SU-DHL-6 (cell line): ENCODE data around the gene MFSD2A.

Experiments
- H2AFZ ChIP-seq: fragments of 200-600 bp; sonication (generic); 2 replicates; pipeline ENCODE4 v1.6.1; 2014; ENCODE audit warnings: low read depth, mild to moderate bottlenecking, moderate library complexity, mixed read lengths, antibody characterized with exemption, low read length; ENCODE audit not compliant: severe bottlenecking
- H3F3A ChIP-seq: fragments of 200-600 bp; shearing (Covaris generic); 2 replicates; pipeline ENCODE4 v1.6.0; 2016; ENCODE audit warnings: antibody characterized with exemption, mild to moderate bottlenecking; ENCODE audit not compliant: insufficient read depth
- H3K27ac ChIP-seq: fragments of 200-600 bp; sonication (generic); 2 replicates; pipeline ENCODE4 v1.5.1; 2016; ENCODE audit warnings: low read depth, mild to moderate bottlenecking, low read length, moderate library complexity, mixed read lengths
- H3K27me3 ChIP-seq: fragments of 200-600 bp; sonication (generic), shearing (Covaris generic); 2 replicates; pipeline ENCODE4 v1.6.0; 2014; ENCODE audit warnings: mild to moderate bottlenecking, low read length
- H3K36me3 ChIP-seq: fragments of 200-600 bp; sonication (generic); 2 replicates; pipeline ENCODE4 v1.6.1; 2014; ENCODE audit warnings: mild to moderate bottlenecking, low read length, mixed read lengths
- H3K4me2 ChIP-seq: fragments of 300-600, 200-600 bp; shearing (Covaris generic), sonication (generic); 2 replicates; pipeline ENCODE4 v1.6.0; 2014; ENCODE audit warnings: low read length, low read depth, mild to moderate bottlenecking; ENCODE audit not compliant: poor library complexity, severe bottlenecking
- H3K4me3 ChIP-seq: fragments of 200-600 bp; sonication (generic); 2 replicates; pipeline ENCODE4 v1.5.1; 2014; ENCODE audit warnings: antibody characterized with exemption, low read length, mild to moderate bottlenecking, mixed read lengths; ENCODE audit not compliant: insufficient read depth, poor library complexity, severe bottlenecking
- H3K79me2 ChIP-seq: fragments of 200-600 bp; sonication (generic); 2 replicates; pipeline ENCODE4 v1.6.1; 2014; ENCODE audit warnings: mild to moderate bottlenecking, low read length, moderate library complexity; ENCODE audit not compliant: insufficient read depth
- H3K9ac ChIP-seq: fragments of 200-600 bp; sonication (generic); 2 replicates; pipeline ENCODE4 v1.7.0; 2014; ENCODE audit warnings: mild to moderate bottlenecking, low read length
- H3K9me2 ChIP-seq: fragments of 200-600 bp; sonication (generic); replicated peaks from 2 replicates; pipeline ENCODE4 v1.6.1; 2014; ENCODE audit warnings: low read length; ENCODE audit not compliant: insufficient read depth
- H3K9me3 ChIP-seq: fragments of 200-600 bp; sonication (generic); 2 replicates; pipeline ENCODE4 v1.6.1; 2014; ENCODE audit warnings: low read length, mixed read lengths; ENCODE audit not compliant: insufficient read depth
- H4K20me1 ChIP-seq: fragments of 200-600 bp; sonication (generic); 2 replicates; pipeline ENCODE4 v1.6.1; 2014; ENCODE audit warnings: low read depth, mild to moderate bottlenecking, antibody characterized with exemption, low read length, moderate library complexity, mixed read lengths
- CTCF ChIP-seq: fragments of 200-600 bp; sonication (generic); IDR thresholded peaks from one replicate; pipeline ENCODE4 v1.5.1; 2017; ENCODE audit warnings: antibody characterized with exemption, mild to moderate bottlenecking, low read length, moderate library complexity; ENCODE audit not compliant: insufficient read depth, poor library complexity, severe bottlenecking
- EZH2phosphoT487 ChIP-seq: fragments of 200-600 bp; sonication (generic), shearing (Covaris generic); conservative IDR thresholded peaks from 2 replicates; pipeline ENCODE4 v1.6.1; 2018; ENCODE audit warnings: mild to moderate bottlenecking, antibody characterized with exemption, low read length, moderate library complexity, mixed read lengths

The MFSD2A gene

GRCh38 chr1:39954870-39955546 is at the start of gene MFSD2A:
Gene MFSD2A, plus strand, starts transcription at chr1:39955145. Its CDS starts 148 bp downstream, at chr1:39955293.
- Histone ChIP-seq H3K27me3 (no peaks in the 10 kb centered on the region), H3K27ac (peak within 1 kb of the TSS; percentile 37), H3K79me2 (peaks cover 11% of the 10 kb centered on the region), H3F3A (peaks cover 16% of the 10 kb centered on the region), H3K4me3 (peak within 1 kb of the TSS; percentile 90), H3K9ac (peak within 1 kb of the TSS; percentile 79), H3K36me3 (no peaks in the 10 kb centered on the region), H3K9me3 (no peaks in the 10 kb centered on the region), H3K9me2 (no peaks in the 10 kb centered on the region), H4K20me1 (no peaks in the 10 kb centered on the region), H2AFZ (peak within 1 kb of the TSS; percentile 81), H3K4me2 (peak within 1 kb of the TSS; percentile 91)
- TF ChIP-seq CTCF (no peak), EZH2phosphoT487 (no peak)

GRCh38 chr1:39905172-39905571 is 49.8 kb upstream of the MFSD2A start:
- no peak overlapping the region for H3K4me2 ChIP-seq
- H3K9ac ChIP-seq: no peak overlapping the region
- H3F3A ChIP-seq: peaks cover under 1% of the 10 kb centered on the region; the same call in 1 of the 2 replicates
- no peak overlapping the region for H2AFZ ChIP-seq
- H3K27ac ChIP-seq: no peak overlapping the region
- no peak overlapping the region for H3K4me3 ChIP-seq
- no peaks in the 10 kb centered on the region for H3K9me2 ChIP-seq
- H4K20me1 ChIP-seq: no peaks in the 10 kb centered on the region
- H3K27me3 ChIP-seq: no peaks in the 10 kb centered on the region
- H3K79me2 ChIP-seq: no peaks in the 10 kb centered on the region
- TF ChIP-seq EZH2phosphoT487 (no peak), CTCF (no peak)
- H3K9me3 ChIP-seq: peaks cover 8% of the 10 kb centered on the region
- H3K36me3 ChIP-seq: no peaks in the 10 kb centered on the region

GRCh38 chr1:39907528-39908453 is 47.2 kb upstream of the MFSD2A start:
- no peaks in the 10 kb centered on the region for H3F3A ChIP-seq
- H3K79me2 ChIP-seq: no peaks in the 10 kb centered on the region
- no peak overlapping the region for H2AFZ ChIP-seq
- H3K4me2 ChIP-seq: no peak overlapping the region
- no peak overlapping the region for H3K4me3 ChIP-seq
- H3K9ac ChIP-seq: no peak overlapping the region
- no peaks in the 10 kb centered on the region for H3K36me3 ChIP-seq
- no peak for TF ChIP-seq CTCF
- no peak for TF ChIP-seq EZH2phosphoT487
- no peaks in the 10 kb centered on the region for H3K9me2 ChIP-seq
- no peaks in the 10 kb centered on the region for H3K27me3 ChIP-seq
- peaks cover 8% of the 10 kb centered on the region for H3K9me3 ChIP-seq
- H4K20me1 ChIP-seq: no peaks in the 10 kb centered on the region
- no peak overlapping the region for H3K27ac ChIP-seq
